WTC11 (cell line): ENCODE results near the gene NFATC3.

Experiments
- JUN ChIP-seq: sonication (generic); formaldehyde crosslinking; IDR thresholded peaks from 2 replicates; pipeline ENCODE4 v1.8.0; 2023; ENCODE audit warnings: mild to moderate bottlenecking, missing genetic modification reagents
- SP1 ChIP-seq: sonication (generic); formaldehyde crosslinking; conservative IDR thresholded peaks from 2 replicates; pipeline ENCODE4 v1.8.1; 2022; ENCODE audit warnings: missing genetic modification reagents

DNA sequence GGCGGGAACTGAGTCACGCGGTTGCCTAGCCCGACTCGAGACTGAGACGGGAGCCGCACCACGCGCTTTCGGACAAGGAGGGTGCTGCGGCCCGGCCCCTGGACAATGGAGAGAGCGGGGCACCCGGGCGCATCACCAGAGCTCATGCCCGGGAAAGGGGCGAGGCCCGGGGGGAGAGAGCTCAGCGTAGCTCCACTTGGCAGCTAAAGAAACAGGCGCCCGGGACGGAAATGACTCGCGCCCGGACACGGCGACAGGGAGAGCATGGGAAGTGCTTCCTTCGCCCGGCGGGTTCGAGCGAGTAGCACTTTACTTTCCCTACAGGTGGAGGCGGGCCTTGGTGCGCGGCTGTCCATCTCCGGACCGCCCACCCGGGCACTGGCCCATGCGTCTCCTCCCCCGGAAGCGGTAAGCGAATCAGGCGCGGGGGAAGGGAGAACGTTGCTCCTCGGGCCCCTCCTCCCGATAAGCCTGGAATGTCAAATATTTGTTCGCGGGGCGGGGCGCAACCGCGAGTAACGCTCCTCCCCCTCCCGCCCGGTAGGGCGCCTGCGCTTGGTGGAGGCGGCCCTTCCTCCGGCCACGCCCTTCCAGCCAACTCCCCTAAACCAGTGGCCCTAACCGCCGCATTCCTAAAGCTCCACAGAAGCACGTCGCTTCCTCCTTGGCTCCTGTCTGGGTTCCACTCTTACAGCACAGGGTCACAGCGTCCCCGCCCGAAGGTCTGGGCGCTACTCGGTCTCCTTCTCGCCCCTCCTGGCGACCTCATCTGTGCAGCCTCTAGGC, 152.3 kb downstream of the NFATC3 start:
- TF ChIP-seq JUN (CRISPR knock-in tag) = no peak
- peak; percentile 87 for TF ChIP-seq SP1 (CRISPR knock-in tag)
